Liver (tissue), 2 donors: ENCODE results near the gene PGBD2.

Source experiments
- YY1 ChIP-seq: IDR thresholded peaks from 2 replicates; pipeline ENCODE4 v1.6.1; 2016; ENCODE audit warnings: antibody characterized with exemption, mild to moderate bottlenecking
- TF ChIP-seq, protein P1 (sequence below): fragments of 150-350 bp; IDR thresholded peaks from 2 replicates; pipeline ENCODE4 v1.5.1; 2017; ENCODE audit warnings: improper control_type of control experiment, low read depth, low read length; ENCODE audit not compliant: missing input control
- TF ChIP-seq, protein P2 (sequence below): IDR thresholded peaks from 2 replicates; pipeline ENCODE4 v1.6.1; 2016; ENCODE audit warnings: antibody characterized with exemption
- donor health status: healthy.

GRCh38 chr1:248906009-248906752, at the start of gene PGBD2:
- TF ChIP-seq, protein P1, sequence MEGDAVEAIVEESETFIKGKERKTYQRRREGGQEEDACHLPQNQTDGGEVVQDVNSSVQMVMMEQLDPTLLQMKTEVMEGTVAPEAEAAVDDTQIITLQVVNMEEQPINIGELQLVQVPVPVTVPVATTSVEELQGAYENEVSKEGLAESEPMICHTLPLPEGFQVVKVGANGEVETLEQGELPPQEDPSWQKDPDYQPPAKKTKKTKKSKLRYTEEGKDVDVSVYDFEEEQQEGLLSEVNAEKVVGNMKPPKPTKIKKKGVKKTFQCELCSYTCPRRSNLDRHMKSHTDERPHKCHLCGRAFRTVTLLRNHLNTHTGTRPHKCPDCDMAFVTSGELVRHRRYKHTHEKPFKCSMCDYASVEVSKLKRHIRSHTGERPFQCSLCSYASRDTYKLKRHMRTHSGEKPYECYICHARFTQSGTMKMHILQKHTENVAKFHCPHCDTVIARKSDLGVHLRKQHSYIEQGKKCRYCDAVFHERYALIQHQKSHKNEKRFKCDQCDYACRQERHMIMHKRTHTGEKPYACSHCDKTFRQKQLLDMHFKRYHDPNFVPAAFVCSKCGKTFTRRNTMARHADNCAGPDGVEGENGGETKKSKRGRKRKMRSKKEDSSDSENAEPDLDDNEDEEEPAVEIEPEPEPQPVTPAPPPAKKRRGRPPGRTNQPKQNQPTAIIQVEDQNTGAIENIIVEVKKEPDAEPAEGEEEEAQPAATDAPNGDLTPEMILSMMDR, result peak; percentile 64
- TF ChIP-seq YY1, result peak; percentile 89
- TF ChIP-seq, protein P2, sequence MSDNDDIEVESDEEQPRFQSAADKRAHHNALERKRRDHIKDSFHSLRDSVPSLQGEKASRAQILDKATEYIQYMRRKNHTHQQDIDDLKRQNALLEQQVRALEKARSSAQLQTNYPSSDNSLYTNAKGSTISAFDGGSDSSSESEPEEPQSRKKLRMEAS, result no peak
